Endothelial cell (in vitro differentiated cells): Measurements from ENCODE around the gene P2RX5. TPM values are rescaled to one million over a fixed set of nuclear protein-coding genes. Genes with fewer than 3 reads are reported as not detected.

Experiments
- DNase-seq: peaks from one replicate; pipeline ENCODE4 v3.0.0; 2021; ENCODE audit warnings: low spot score
- H3K27ac Mint-ChIP-seq: one replicate; pipeline ENCODE4 v1.8.0; 2021; ENCODE audit warnings: mixed read lengths, inconsistent platforms; ENCODE audit not compliant: unreplicated experiment
- H3K27me3 Mint-ChIP-seq: one replicate; pipeline ENCODE4 v1.8.0; 2021; ENCODE audit warnings: mild to moderate bottlenecking, moderate library complexity, mixed read lengths, inconsistent platforms; ENCODE audit not compliant: unreplicated experiment
- H3K36me3 Mint-ChIP-seq: one replicate; pipeline ENCODE4 v1.8.0; 2021; ENCODE audit warnings: mild to moderate bottlenecking, low read depth, mixed read lengths, inconsistent platforms; ENCODE audit not compliant: unreplicated experiment
- H3K4me1 Mint-ChIP-seq: one replicate; pipeline ENCODE4 v1.8.0; 2021; ENCODE audit warnings: mild to moderate bottlenecking, mixed read lengths, inconsistent platforms; ENCODE audit not compliant: unreplicated experiment
- H3K4me3 Mint-ChIP-seq: one replicate; pipeline ENCODE4 v1.8.0; 2021; ENCODE audit warnings: mild to moderate bottlenecking, mixed read lengths, inconsistent platforms; ENCODE audit not compliant: unreplicated experiment
- H3K9me3 Mint-ChIP-seq: one replicate; pipeline ENCODE4 v1.8.0; 2021; ENCODE audit warnings: mixed read lengths, inconsistent platforms; ENCODE audit not compliant: unreplicated experiment
- total RNA-seq: library from RNA; stranded (reverse); fragmentation: NEBNext Ultra II Directional; extraction: Animal tissue kit (Norgen Biotek cat#: 25700); gene quantifications from one replicate; pipeline ENCODE4 v1.2.1, GENCODE V29; 2021; ENCODE audit not compliant: unreplicated experiment
- TF ChIP-seq, protein P1 (sequence below): fragments of 200-600 bp; sonication (generic); IDR thresholded peaks from one replicate; pipeline ENCODE4 v1.5.0; 2021; ENCODE audit warnings: antibody characterized with exemption; ENCODE audit not compliant: unreplicated experiment

The P2RX5 gene
- total RNA-seq, 1 donor from 2014 or later, result 0.36 TPM

DNA sequence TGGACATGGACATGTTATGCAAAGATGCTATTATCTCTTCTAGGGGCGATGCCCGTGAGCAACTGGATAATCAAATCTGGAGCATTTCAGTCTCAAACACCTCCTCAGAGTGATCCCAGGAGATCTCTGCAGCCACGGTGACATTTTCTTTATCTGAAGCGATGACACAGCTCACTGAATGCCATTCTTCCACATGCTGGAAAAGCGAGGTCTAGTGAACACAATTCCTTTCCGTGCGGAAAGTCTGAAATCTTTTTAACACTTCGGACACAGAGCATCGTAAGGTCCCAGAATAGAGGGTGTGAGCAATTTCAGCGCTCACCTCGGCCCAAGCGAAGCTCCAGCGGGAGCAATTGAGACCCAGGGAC, 27.2 kb upstream of the P2RX5 start:
- no peak for DNase-seq
- peaks cover 6% of the 10 kb centered on the region for H3K27me3 Mint-ChIP-seq
- peak overlapping the region; percentile 89 for H3K4me3 Mint-ChIP-seq
- peaks cover 21% of the 10 kb centered on the region for H3K4me1 Mint-ChIP-seq
- no peaks in the 10 kb centered on the region for H3K9me3 Mint-ChIP-seq
- TF ChIP-seq, protein P1, sequence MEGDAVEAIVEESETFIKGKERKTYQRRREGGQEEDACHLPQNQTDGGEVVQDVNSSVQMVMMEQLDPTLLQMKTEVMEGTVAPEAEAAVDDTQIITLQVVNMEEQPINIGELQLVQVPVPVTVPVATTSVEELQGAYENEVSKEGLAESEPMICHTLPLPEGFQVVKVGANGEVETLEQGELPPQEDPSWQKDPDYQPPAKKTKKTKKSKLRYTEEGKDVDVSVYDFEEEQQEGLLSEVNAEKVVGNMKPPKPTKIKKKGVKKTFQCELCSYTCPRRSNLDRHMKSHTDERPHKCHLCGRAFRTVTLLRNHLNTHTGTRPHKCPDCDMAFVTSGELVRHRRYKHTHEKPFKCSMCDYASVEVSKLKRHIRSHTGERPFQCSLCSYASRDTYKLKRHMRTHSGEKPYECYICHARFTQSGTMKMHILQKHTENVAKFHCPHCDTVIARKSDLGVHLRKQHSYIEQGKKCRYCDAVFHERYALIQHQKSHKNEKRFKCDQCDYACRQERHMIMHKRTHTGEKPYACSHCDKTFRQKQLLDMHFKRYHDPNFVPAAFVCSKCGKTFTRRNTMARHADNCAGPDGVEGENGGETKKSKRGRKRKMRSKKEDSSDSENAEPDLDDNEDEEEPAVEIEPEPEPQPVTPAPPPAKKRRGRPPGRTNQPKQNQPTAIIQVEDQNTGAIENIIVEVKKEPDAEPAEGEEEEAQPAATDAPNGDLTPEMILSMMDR, result no peak
- H3K27ac Mint-ChIP-seq, result peak overlapping the region; percentile 65
- H3K36me3 Mint-ChIP-seq, result peaks cover 7% of the 10 kb centered on the region

DNA sequence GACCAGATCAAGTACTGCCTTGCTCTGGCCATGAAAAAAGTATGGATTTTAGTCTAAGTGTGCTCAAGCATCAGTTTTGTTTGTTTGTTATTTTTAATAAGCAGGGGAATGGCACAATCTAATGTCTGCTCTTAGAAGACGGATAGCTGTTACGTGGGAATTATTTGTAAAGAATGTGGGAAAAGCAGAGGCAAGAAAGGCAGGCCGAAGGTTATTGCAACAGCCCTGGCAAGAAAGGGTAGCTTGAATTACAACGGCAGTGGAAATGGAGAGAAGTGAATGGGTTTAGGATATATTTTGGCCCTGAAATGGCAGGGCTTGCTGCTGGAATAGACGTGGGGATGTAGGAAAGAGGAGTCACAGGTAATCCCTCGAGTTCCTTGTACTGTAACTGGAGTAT, 26.8 kb upstream of the P2RX5 start:
- H3K4me1 Mint-ChIP-seq, result peaks cover 26% of the 10 kb centered on the region
- TF ChIP-seq, protein P1, result no peak
- no peak for DNase-seq
- H3K27ac Mint-ChIP-seq, result peak overlapping the region; percentile 65
- H3K27me3 Mint-ChIP-seq, result peaks cover 6% of the 10 kb centered on the region
- H3K9me3 Mint-ChIP-seq, result no peaks in the 10 kb centered on the region
- peak overlapping the region; percentile 89 for H3K4me3 Mint-ChIP-seq
- peaks cover 7% of the 10 kb centered on the region for H3K36me3 Mint-ChIP-seq

DNA sequence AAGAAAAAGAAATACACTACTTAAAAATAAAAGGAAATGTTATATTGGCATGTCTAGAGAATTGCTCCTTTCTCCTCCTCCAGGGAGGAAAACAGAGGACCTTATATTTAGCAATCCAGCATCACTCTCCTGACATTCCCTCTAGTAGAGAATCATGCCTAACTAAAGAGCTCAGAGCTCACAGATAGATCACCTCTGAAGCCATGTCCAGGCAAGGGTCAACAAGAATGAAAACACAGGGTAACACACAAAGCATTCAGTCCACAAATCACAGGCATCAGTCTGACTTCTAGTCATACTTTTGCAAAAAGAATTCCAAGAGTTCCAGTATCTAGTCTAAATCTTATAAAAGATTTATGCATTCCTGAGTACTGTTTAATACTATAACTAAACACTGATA, 23.3 kb upstream of the P2RX5 start:
- Mint-ChIP-seq H3K27me3 (peaks cover 6% of the 10 kb centered on the region), H3K27ac (no peak overlapping the region), H3K4me3 (no peak overlapping the region), H3K9me3 (no peaks in the 10 kb centered on the region), H3K36me3 (peaks cover 16% of the 10 kb centered on the region), H3K4me1 (peaks cover 26% of the 10 kb centered on the region)
- DNase-seq, result no peak
- TF ChIP-seq, protein P1, result no peak

DNA sequence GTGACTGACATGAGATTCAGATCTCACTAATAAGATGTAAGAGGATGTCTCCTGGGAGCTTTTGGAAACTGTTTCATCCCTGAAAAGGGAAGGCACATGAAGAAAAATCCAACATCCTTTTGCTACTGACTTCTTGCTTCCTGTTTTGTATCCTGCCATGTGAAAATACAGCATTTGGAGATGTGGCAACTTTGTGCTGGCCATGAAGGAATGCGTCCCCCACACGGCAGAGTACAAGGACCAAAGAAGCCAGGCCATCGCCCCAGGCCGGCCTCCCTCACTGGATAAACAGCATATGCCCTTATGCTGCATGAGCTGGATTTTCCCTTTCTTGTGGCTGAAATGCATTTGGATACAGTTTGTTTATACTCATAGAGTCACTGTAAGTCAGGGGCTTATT, 22.2 kb upstream of the P2RX5 start:
- Mint-ChIP-seq H3K36me3 (peaks cover 16% of the 10 kb centered on the region), H3K27ac (peak overlapping the region; percentile 85), H3K9me3 (no peaks in the 10 kb centered on the region), H3K27me3 (peaks cover 5% of the 10 kb centered on the region), H3K4me1 (peaks cover 24% of the 10 kb centered on the region), H3K4me3 (no peak overlapping the region)
- TF ChIP-seq, protein P1, result no peak
- no peak for DNase-seq

DNA sequence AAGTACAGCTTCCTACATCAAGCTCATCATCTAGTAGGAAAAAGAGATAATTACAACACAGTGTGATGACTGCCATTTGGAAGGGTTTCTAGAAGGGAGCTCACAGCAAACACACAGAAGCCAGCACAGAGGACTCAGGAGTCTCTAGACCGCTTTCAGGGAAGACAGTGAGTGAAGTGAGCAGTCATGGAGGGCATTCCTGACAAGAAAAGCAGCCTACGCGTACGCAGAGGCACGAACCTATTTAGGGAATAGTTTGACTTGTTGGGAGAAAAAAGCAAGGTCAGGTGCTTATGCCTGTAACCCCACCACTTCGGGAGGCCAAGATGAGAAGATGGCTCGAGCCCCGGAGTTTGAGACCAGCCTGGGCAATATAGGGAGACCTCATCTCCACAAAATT, 19.3 kb upstream of the P2RX5 start:
- no peaks in the 10 kb centered on the region for H3K27me3 Mint-ChIP-seq
- DNase-seq, result no peak
- no peak overlapping the region for H3K4me3 Mint-ChIP-seq
- peaks cover 16% of the 10 kb centered on the region for H3K4me1 Mint-ChIP-seq
- peaks cover 15% of the 10 kb centered on the region for H3K36me3 Mint-ChIP-seq
- no peaks in the 10 kb centered on the region for H3K9me3 Mint-ChIP-seq
- TF ChIP-seq, protein P1, result no peak
- no peak overlapping the region for H3K27ac Mint-ChIP-seq
